Activated CD8-positive, alpha-beta T cell treated with anti-CD3 and anti-CD28 coated beads for 36 hours (primary cell): Measurements from ENCODE around the gene MEF2C. TPM values are rescaled to one million over a fixed set of nuclear protein-coding genes. Genes with fewer than 3 reads are reported as not detected.

ENCODE experiments used
- ATAC-seq: fragments of 200-7000 bp; cut with Tn5 transposase; one replicate; pipeline ENCODE4 v1.10.0; 2021; ENCODE audit warnings: mild to moderate bottlenecking, moderate library complexity
- CTCF ChIA-PET: fragments of 350-600 bp; sonication (Branson Sonifier 250); formaldehyde crosslinking; loops from one replicate; lab custom pipeline; 2021; ENCODE audit warnings: antibody characterized with exemption; lab: Charles Lee
- POLR2A ChIA-PET: fragments of 350-600 bp; sonication (Branson Sonifier 250); formaldehyde crosslinking; loops from one replicate; lab custom pipeline; 2021; ENCODE audit warnings: antibody characterized with exemption; lab: Charles Lee
- DNase-seq: peaks from one replicate; pipeline ENCODE4 v3.0.0-alpha.2; 2020
- H3K27ac Mint-ChIP-seq: one replicate; pipeline ENCODE4 v1.8.0; 2021; ENCODE audit warnings: mild to moderate bottlenecking, mixed read lengths
- H3K27me3 Mint-ChIP-seq: one replicate; pipeline ENCODE4 v1.8.0; 2021; ENCODE audit warnings: mixed read lengths
- H3K36me3 Mint-ChIP-seq: one replicate; pipeline ENCODE4 v1.8.0; 2021; ENCODE audit warnings: low read depth, mixed read lengths
- H3K4me1 Mint-ChIP-seq: one replicate; pipeline ENCODE4 v1.8.0; 2021; ENCODE audit warnings: low read depth, mixed read lengths
- H3K4me3 Mint-ChIP-seq: one replicate; pipeline ENCODE4 v1.8.0; 2021; ENCODE audit warnings: mild to moderate bottlenecking, moderate library complexity, mixed read lengths
- H3K9me3 Mint-ChIP-seq: one replicate; pipeline ENCODE4 v1.8.0; 2021; ENCODE audit warnings: mixed read lengths
- intact Hi-C: fragments of 100-400 bp; cut with micrococcal nuclease; formaldehyde crosslinking; loops from one replicate; pipeline ENCODE4 v1.10.0; 2022
- total RNA-seq, 2 experiments: library from RNA; stranded (reverse); gene quantifications; one replicate each; pipeline ENCODE4 v1.2.3, GENCODE V29; 2021
- TF ChIP-seq, protein P1 (sequence below): fragments of 200-600 bp; IDR thresholded peaks from one replicate; pipeline ENCODE4 v1.8.0; 2022; ENCODE audit warnings: antibody characterized with exemption, mild to moderate bottlenecking

MEF2C gene
- total RNA-seq, 2 experiments from 2014 or later: 0.27 to 1.3 TPM

GRCh38 chr5:88877826-88878225, 5.2 kb downstream of the MEF2C start:
- ChIA-PET POLR2A (no interaction called here), CTCF (no interaction called here)
- Mint-ChIP-seq H3K4me3 (no peak overlapping the region), H3K36me3 (no peaks in the 10 kb centered on the region), H3K9me3 (no peaks in the 10 kb centered on the region), H3K27me3 (peaks cover 32% of the 10 kb centered on the region), H3K27ac (no peak overlapping the region), H3K4me1 (peaks cover 7% of the 10 kb centered on the region)
- TF ChIP-seq, protein P1, sequence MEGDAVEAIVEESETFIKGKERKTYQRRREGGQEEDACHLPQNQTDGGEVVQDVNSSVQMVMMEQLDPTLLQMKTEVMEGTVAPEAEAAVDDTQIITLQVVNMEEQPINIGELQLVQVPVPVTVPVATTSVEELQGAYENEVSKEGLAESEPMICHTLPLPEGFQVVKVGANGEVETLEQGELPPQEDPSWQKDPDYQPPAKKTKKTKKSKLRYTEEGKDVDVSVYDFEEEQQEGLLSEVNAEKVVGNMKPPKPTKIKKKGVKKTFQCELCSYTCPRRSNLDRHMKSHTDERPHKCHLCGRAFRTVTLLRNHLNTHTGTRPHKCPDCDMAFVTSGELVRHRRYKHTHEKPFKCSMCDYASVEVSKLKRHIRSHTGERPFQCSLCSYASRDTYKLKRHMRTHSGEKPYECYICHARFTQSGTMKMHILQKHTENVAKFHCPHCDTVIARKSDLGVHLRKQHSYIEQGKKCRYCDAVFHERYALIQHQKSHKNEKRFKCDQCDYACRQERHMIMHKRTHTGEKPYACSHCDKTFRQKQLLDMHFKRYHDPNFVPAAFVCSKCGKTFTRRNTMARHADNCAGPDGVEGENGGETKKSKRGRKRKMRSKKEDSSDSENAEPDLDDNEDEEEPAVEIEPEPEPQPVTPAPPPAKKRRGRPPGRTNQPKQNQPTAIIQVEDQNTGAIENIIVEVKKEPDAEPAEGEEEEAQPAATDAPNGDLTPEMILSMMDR: no peak
- intact Hi-C loops: no loop called here
- DNase-seq: no peak
- no peak for ATAC-seq

- no peak for DNase-seq
- Mint-ChIP-seq H3K36me3 (no peaks in the 10 kb centered on the region), H3K27me3 (peaks cover 24% of the 10 kb centered on the region), H3K4me1 (no peaks in the 10 kb centered on the region), H3K9me3 (no peaks in the 10 kb centered on the region), H3K27ac (no peak overlapping the region), H3K4me3 (no peak overlapping the region)
- TF ChIP-seq, protein P1: no peak
- CTCF ChIA-PET: no interaction called here
- intact Hi-C loops: no loop called here
- POLR2A ChIA-PET: no interaction called here
- no peak for ATAC-seq
Observed at GRCh38 chr5:88876714-88877113, 6.3 kb downstream of the MEF2C start.

- H3K9me3 Mint-ChIP-seq: no peaks in the 10 kb centered on the region
- no peaks in the 10 kb centered on the region for H3K36me3 Mint-ChIP-seq
- intact Hi-C loops: no loop called here
- no peak for DNase-seq
- no peak overlapping the region for H3K4me3 Mint-ChIP-seq
- POLR2A ChIA-PET: no interaction called here
- no peak overlapping the region for H3K27ac Mint-ChIP-seq
- H3K27me3 Mint-ChIP-seq: peaks cover 23% of the 10 kb centered on the region
- no peaks in the 10 kb centered on the region for H3K4me1 Mint-ChIP-seq
- CTCF ChIA-PET: interaction anchor here (1.0 kb wide), 1 partner anchor 185 kb away, joined by 3 read pairs; no protein-coding TSS in a partner anchor
- ATAC-seq: no peak
- TF ChIP-seq, protein P1: no peak
Observed at GRCh38 chr5:88875341-88876234, 7.4 kb downstream of the MEF2C start.

GRCh38 chr5:88873447-88873846, 9.5 kb downstream of the MEF2C start:
- Mint-ChIP-seq H3K36me3 (no peaks in the 10 kb centered on the region), H3K9me3 (no peaks in the 10 kb centered on the region), H3K27me3 (peaks cover 18% of the 10 kb centered on the region), H3K4me3 (no peak overlapping the region), H3K27ac (no peak overlapping the region), H3K4me1 (no peaks in the 10 kb centered on the region)
- POLR2A ChIA-PET: no interaction called here
- intact Hi-C loops: no loop called here
- CTCF ChIA-PET: no interaction called here
- TF ChIP-seq, protein P1: no peak
- ATAC-seq (no peak), DNase-seq (no peak)

DNA sequence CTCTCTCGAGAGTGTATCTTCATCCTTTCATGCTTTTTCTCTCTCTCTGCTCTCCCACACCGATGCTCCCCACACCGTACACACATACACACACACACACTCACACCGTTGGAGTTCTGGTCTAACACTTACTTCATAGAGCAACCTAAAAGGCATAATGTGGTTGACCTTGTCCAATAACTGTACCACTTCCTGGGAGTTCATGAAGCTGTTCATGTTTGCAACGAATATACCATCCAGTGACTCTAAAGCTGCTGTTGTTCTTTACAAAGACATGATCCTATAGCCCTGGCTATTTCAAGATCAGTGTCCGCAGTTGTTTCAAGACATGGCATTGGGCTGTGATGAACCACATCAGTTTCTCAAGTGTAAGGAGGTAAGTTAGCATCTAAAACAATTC, 10.0 kb downstream of the MEF2C start:
- intact Hi-C loops: no loop called here
- H3K9me3 Mint-ChIP-seq: no peaks in the 10 kb centered on the region
- no peaks in the 10 kb centered on the region for H3K36me3 Mint-ChIP-seq
- H3K27ac Mint-ChIP-seq: no peak overlapping the region
- no peak for ATAC-seq
- TF ChIP-seq, protein P1: no peak
- H3K4me3 Mint-ChIP-seq: no peak overlapping the region
- no peak for DNase-seq
- ChIA-PET CTCF (no interaction called here), POLR2A (no interaction called here)
- H3K27me3 Mint-ChIP-seq: peaks cover 15% of the 10 kb centered on the region
- H3K4me1 Mint-ChIP-seq: no peaks in the 10 kb centered on the region
